Hematopoietic multipotent progenitor cell treated with erythropoietin and hydrocortisone succinate and interleukin-3 and kit ligand, for 8 days (in vitro differentiated cells): ENCODE results near the gene DSC3.

ENCODE experiments used
- DNase-seq: peaks from one replicate; pipeline ENCODE4 v3.0.0-alpha.2; 2015

DSC3 gene

GRCh38 chr18:31042406-31043181 lies at the start of gene DSC3:
DSC3 (minus strand) TSS chr18:31042742; CDS start chr18:31042660, 82 bp downstream.
- DNase-seq: no peak

- no peak for DNase-seq
Measured at GRCh38 chr18:31091350-31091749, 48.8 kb upstream of the DSC3 start.

GRCh38 chr18:31088532-31088931 lies 46.0 kb upstream of the DSC3 start:
- no peak for DNase-seq

GRCh38 chr18:31079973-31080372 lies 37.4 kb upstream of the DSC3 start:
- no peak for DNase-seq

GRCh38 chr18:31077878-31078277 lies 35.3 kb upstream of the DSC3 start:
- DNase-seq: no peak

- no peak for DNase-seq
Measured at GRCh38 chr18:31072175-31072574, 29.6 kb upstream of the DSC3 start.

GRCh38 chr18:31070206-31070605 lies 27.7 kb upstream of the DSC3 start:
- DNase-seq: no peak

GRCh38 chr18:31066266-31066665 lies 23.7 kb upstream of the DSC3 start:
- DNase-seq: no peak

GRCh38 chr18:31065036-31065773 lies 22.7 kb upstream of the DSC3 start:
- no peak for DNase-seq

- DNase-seq: no peak
Measured at GRCh38 chr18:31064130-31064529, 21.6 kb upstream of the DSC3 start.

- no peak for DNase-seq
Measured at GRCh38 chr18:31061945-31062344, 19.4 kb upstream of the DSC3 start.

- DNase-seq: no peak
Measured at GRCh38 chr18:31058897-31059296, 16.4 kb upstream of the DSC3 start.

GRCh38 chr18:31057917-31058316 lies 15.4 kb upstream of the DSC3 start:
- DNase-seq: no peak

GRCh38 chr18:31057051-31057450 lies 14.5 kb upstream of the DSC3 start:
- DNase-seq: no peak

- DNase-seq: no peak
Measured at GRCh38 chr18:31056296-31056695, 13.8 kb upstream of the DSC3 start.

- no peak for DNase-seq
Measured at GRCh38 chr18:31050635-31051034, 8.1 kb upstream of the DSC3 start.

- no peak for DNase-seq
Measured at GRCh38 chr18:31049189-31049588, 6.6 kb upstream of the DSC3 start.

GRCh38 chr18:31048216-31048615 lies 5.7 kb upstream of the DSC3 start:
- DNase-seq: no peak

GRCh38 chr18:31046916-31047315 lies 4.4 kb upstream of the DSC3 start:
- DNase-seq: no peak

GRCh38 chr18:31045599-31045998 lies 3.1 kb upstream of the DSC3 start:
- DNase-seq: no peak

- no peak for DNase-seq
Measured at GRCh38 chr18:31044926-31045325, 2.4 kb upstream of the DSC3 start.

GRCh38 chr18:31043709-31044108 lies 1.2 kb upstream of the DSC3 start:
- no peak for DNase-seq

GRCh38 chr18:31042084-31042405 lies 497 bp downstream of the DSC3 start:
- no peak for DNase-seq

- DNase-seq: no peak
Measured at GRCh38 chr18:31041271-31042083, 1.1 kb downstream of the DSC3 start.
